ENCODE data around the gene FITM1. TPM values are rescaled to one million over a fixed set of nuclear protein-coding genes. Genes with fewer than 3 reads are reported as not detected.

FITM1 gene
- total RNA-seq, 1 experiment from 2014 or later: 0.55 TPM

- CTCF ChIA-PET: no interaction called here
- no peak overlapping the region for H3K9ac ChIP-seq (ENCODE audit: low read length)
These were observed 20.5 kb downstream of the FITM1 start for GRCh38 chr14:24150993-24151392.

GRCh38 chr14:24151404-24152080 lies 21.1 kb downstream of the FITM1 start:
- Histone ChIP-seq H3K79me2 (ENCODE audit: low read length) (peaks cover 27% of the 10 kb centered on the region), H3K9me2 (replicated peaks; ENCODE audit: low read length) (no peaks in the 10 kb centered on the region), H3K27me3 (ENCODE audit: low read length) (no peaks in the 10 kb centered on the region), H2AFZ (ENCODE audit: low read length) (no peak overlapping the region), H3K9me3 (ENCODE audit: low read length) (no peaks in the 10 kb centered on the region), H4K20me1 (ENCODE audit: low read length) (no peaks in the 10 kb centered on the region), H3K4me2 (ENCODE audit: low read length) (no peak overlapping the region), H3K4me3 (ENCODE audit: low read length) (no peak overlapping the region), H3K36me3 (ENCODE audit: low read depth, low read length) (peaks cover 39% of the 10 kb centered on the region; the same call in 1 of the 2 replicates), H3K9ac (ENCODE audit: low read length) (no peak overlapping the region), H3K27ac (ENCODE audit: low read length) (no peak overlapping the region), H3F3A (ENCODE audit: low read length, unreplicated experiment) (peaks cover 4% of the 10 kb centered on the region), H3K4me1 (ENCODE audit: insufficient read depth, low read length) (peaks cover 8% of the 10 kb centered on the region; the same call in 1 of the 2 replicates)
- no peak for TF ChIP-seq CTCF (conservative IDR thresholded peaks at IDR 0.05; ENCODE audit: low read depth, low read length)
- TF ChIP-seq EZH2phosphoT487 (IDR thresholded peaks at IDR 0.05; ENCODE audit: borderline replicate concordance, low read length): no peak
- TF ChIP-seq EZH2 (IDR thresholded peaks at IDR 0.05; ENCODE audit: low read length, unreplicated experiment): no peak
- intact Hi-C loops (cut with micrococcal nuclease): no loop called here
- DNase-seq (no peak), ATAC-seq (no peak)
- ChIA-PET CTCF (no interaction called here), POLR2A (ENCODE audit: unreplicated experiment) (no interaction called here)
- BruUV-seq (replicated peaks): no TSS peak

More at GRCh38 chr14:24150993-24151392, 20.5 kb downstream of the FITM1 start:
- no peaks in the 10 kb centered on the region for H3K9me2 ChIP-seq (replicated peaks; ENCODE audit: low read length)
- TF ChIP-seq EZH2 (IDR thresholded peaks at IDR 0.05; ENCODE audit: low read length, unreplicated experiment): no peak
- TF ChIP-seq CTCF (conservative IDR thresholded peaks at IDR 0.05; ENCODE audit: low read depth, low read length): no peak
- TF ChIP-seq EZH2phosphoT487 (IDR thresholded peaks at IDR 0.05; ENCODE audit: borderline replicate concordance, low read length): no peak
- no peaks in the 10 kb centered on the region for H3K9me3 ChIP-seq (ENCODE audit: low read length)
- no peak overlapping the region for H3K4me2 ChIP-seq (ENCODE audit: low read length)
- ATAC-seq (no peak), DNase-seq (no peak)
- intact Hi-C loops (cut with micrococcal nuclease): no loop called here
- H3K79me2 ChIP-seq (ENCODE audit: low read length): peaks cover 30% of the 10 kb centered on the region
- H3K27ac ChIP-seq (ENCODE audit: low read length): no peak overlapping the region
- no peaks in the 10 kb centered on the region for H4K20me1 ChIP-seq (ENCODE audit: low read length)
- no peak overlapping the region for H2AFZ ChIP-seq (ENCODE audit: low read length)
- H3F3A ChIP-seq (ENCODE audit: low read length, unreplicated experiment): peaks cover 4% of the 10 kb centered on the region
- H3K27me3 ChIP-seq (ENCODE audit: low read length): no peaks in the 10 kb centered on the region
- no TSS peak for BruUV-seq (replicated peaks)
- peaks cover 8% of the 10 kb centered on the region for H3K4me1 ChIP-seq (ENCODE audit: insufficient read depth, low read length)
- no peak overlapping the region for H3K4me3 ChIP-seq (ENCODE audit: low read length)
- POLR2A ChIA-PET (ENCODE audit: unreplicated experiment): no interaction called here
- H3K36me3 ChIP-seq (ENCODE audit: low read depth, low read length): peaks cover 38% of the 10 kb centered on the region; the same call in 1 of the 2 replicates

GRCh38 chr14:24155100-24155499 lies 24.6 kb downstream of the FITM1 start:
- H3K9me3 ChIP-seq (ENCODE audit: low read length): no peaks in the 10 kb centered on the region
- ChIA-PET CTCF (no interaction called here), POLR2A (ENCODE audit: unreplicated experiment) (no interaction called here)
- H3K9ac ChIP-seq (ENCODE audit: low read length): no peak overlapping the region
- H4K20me1 ChIP-seq (ENCODE audit: low read length): no peaks in the 10 kb centered on the region
- no peaks in the 10 kb centered on the region for H3K9me2 ChIP-seq (replicated peaks; ENCODE audit: low read length)
- peaks cover 4% of the 10 kb centered on the region for H3F3A ChIP-seq (ENCODE audit: low read length, unreplicated experiment)
- H3K4me2 ChIP-seq (ENCODE audit: low read length): no peak overlapping the region
- DNase-seq: no peak
- H3K27ac ChIP-seq (ENCODE audit: low read length): no peak overlapping the region
- H2AFZ ChIP-seq (ENCODE audit: low read length): no peak overlapping the region
- no peak for ATAC-seq
- no peaks in the 10 kb centered on the region for H3K79me2 ChIP-seq (ENCODE audit: low read length)
- no peak for TF ChIP-seq EZH2 (IDR thresholded peaks at IDR 0.05; ENCODE audit: low read length, unreplicated experiment)
- no peak for TF ChIP-seq EZH2phosphoT487 (IDR thresholded peaks at IDR 0.05; ENCODE audit: borderline replicate concordance, low read length)
- no peak for TF ChIP-seq CTCF (conservative IDR thresholded peaks at IDR 0.05; ENCODE audit: low read depth, low read length)
- no peak overlapping the region for H3K4me3 ChIP-seq (ENCODE audit: low read length)
- H3K27me3 ChIP-seq (ENCODE audit: low read length): no peaks in the 10 kb centered on the region
- H3K4me1 ChIP-seq (ENCODE audit: insufficient read depth, low read length): no peaks in the 10 kb centered on the region
- BruUV-seq (replicated peaks): no TSS peak
- peaks cover 41% of the 10 kb centered on the region; the same call in 1 of the 2 replicates for H3K36me3 ChIP-seq (ENCODE audit: low read depth, low read length)
- intact Hi-C loops (cut with micrococcal nuclease): no loop called here

Data from PC-3 (cell line).